ENCODE results near the gene AMPD3. TPM values are rescaled to one million over a fixed set of nuclear protein-coding genes. Genes with fewer than 3 reads are reported as not detected.

AMPD3 gene
- total RNA-seq, 1 experiment from 2014 or later: 17.4 TPM

- no peak overlapping the region for H3K4me2 ChIP-seq
- no peaks in the 10 kb centered on the region for H3K9me3 ChIP-seq (ENCODE audit: insufficient read depth, low read depth)
- TF ChIP-seq EZH2 (IDR thresholded peaks at IDR 0.05; ENCODE audit: low read depth) (no peak), CTCF (conservative IDR thresholded peaks at IDR 0.05) (no peak)
- no peak overlapping the region for H3K4me3 ChIP-seq
- H4K20me1 ChIP-seq (ENCODE audit: insufficient read depth): no peaks in the 10 kb centered on the region
- H3K27ac ChIP-seq: no peak overlapping the region
- H3K4me1 ChIP-seq (replicated peaks; ENCODE audit: insufficient read depth): no peaks in the 10 kb centered on the region
- no TSS peak for BruUV-seq (replicated peaks)
- no peaks in the 10 kb centered on the region for H3K36me3 ChIP-seq (ENCODE audit: low read depth)
- no peak overlapping the region for H2AFZ ChIP-seq
- no peaks in the 10 kb centered on the region for H3K27me3 ChIP-seq (ENCODE audit: insufficient read depth, low read depth)
- no peaks in the 10 kb centered on the region for H3F3A ChIP-seq (ENCODE audit: insufficient read depth, low read depth)
- H3K79me2 ChIP-seq (ENCODE audit: low read depth): no peaks in the 10 kb centered on the region
- ChIA-PET POLR2A (ENCODE audit: unreplicated experiment) (no interaction called here), CTCF (interaction anchor here (0.7 kb wide), 1 partner anchor 317 kb away, joined by 3 read pairs; no protein-coding TSS in a partner anchor)
- intact Hi-C loops (cut with micrococcal nuclease; ENCODE audit: unreplicated experiment): no loop called here
- no peaks in the 10 kb centered on the region for H3K9me2 ChIP-seq (ENCODE audit: insufficient read depth)
- no peak for DNase-seq
Observed at GRCh38 chr11:10418259-10418949, 36.7 kb upstream of the AMPD3 start.

- CTCF ChIA-PET: interaction anchor here (0.7 kb wide), 1 partner anchor 316 kb away, joined by 3 read pairs; no protein-coding TSS in a partner anchor
- H3K27me3 ChIP-seq (ENCODE audit: insufficient read depth, low read depth): no peaks in the 10 kb centered on the region
- intact Hi-C loops (cut with micrococcal nuclease; ENCODE audit: unreplicated experiment): no loop called here
- no peak overlapping the region for H3K27ac ChIP-seq
- H3K4me3 ChIP-seq: no peak overlapping the region
- TF ChIP-seq EZH2 (IDR thresholded peaks at IDR 0.05; ENCODE audit: low read depth) (no peak), CTCF (conservative IDR thresholded peaks at IDR 0.05) (no peak)
- no peaks in the 10 kb centered on the region for H4K20me1 ChIP-seq (ENCODE audit: insufficient read depth)
- H3F3A ChIP-seq (ENCODE audit: insufficient read depth, low read depth): no peaks in the 10 kb centered on the region
- H3K9me3 ChIP-seq (ENCODE audit: insufficient read depth, low read depth): no peaks in the 10 kb centered on the region
- H3K79me2 ChIP-seq (ENCODE audit: low read depth): no peaks in the 10 kb centered on the region
- no peak for DNase-seq
- H3K4me2 ChIP-seq: no peak overlapping the region
- no peaks in the 10 kb centered on the region for H3K9me2 ChIP-seq (ENCODE audit: insufficient read depth)
- POLR2A ChIA-PET (ENCODE audit: unreplicated experiment): no interaction called here
- H3K4me1 ChIP-seq (replicated peaks; ENCODE audit: insufficient read depth): no peaks in the 10 kb centered on the region
- H2AFZ ChIP-seq: no peak overlapping the region
- no peaks in the 10 kb centered on the region for H3K36me3 ChIP-seq (ENCODE audit: low read depth)
- no TSS peak for BruUV-seq (replicated peaks)
Observed at GRCh38 chr11:10418950-10419310, 36.1 kb upstream of the AMPD3 start.

- H4K20me1 ChIP-seq (ENCODE audit: insufficient read depth): no peaks in the 10 kb centered on the region
- no TSS peak for BruUV-seq (replicated peaks)
- intact Hi-C loops (cut with micrococcal nuclease; ENCODE audit: unreplicated experiment): no loop called here
- no peaks in the 10 kb centered on the region for H3K4me1 ChIP-seq (replicated peaks; ENCODE audit: insufficient read depth)
- H3F3A ChIP-seq (ENCODE audit: insufficient read depth, low read depth): no peaks in the 10 kb centered on the region
- POLR2A ChIA-PET (ENCODE audit: unreplicated experiment): interaction anchor here (0.6 kb wide), 1 partner anchor 29 kb away, joined by 21 read pairs; the partner anchor contains the start of gene AMPD3
- H3K4me2 ChIP-seq: no peak overlapping the region
- H3K27me3 ChIP-seq (ENCODE audit: insufficient read depth, low read depth): no peaks in the 10 kb centered on the region
- no peak overlapping the region for H2AFZ ChIP-seq
- no peaks in the 10 kb centered on the region for H3K79me2 ChIP-seq (ENCODE audit: low read depth)
- H3K9me2 ChIP-seq (ENCODE audit: insufficient read depth): no peaks in the 10 kb centered on the region
- no peak for TF ChIP-seq EZH2 (IDR thresholded peaks at IDR 0.05; ENCODE audit: low read depth)
- TF ChIP-seq CTCF (conservative IDR thresholded peaks at IDR 0.05): no peak
- H3K36me3 ChIP-seq (ENCODE audit: low read depth): no peaks in the 10 kb centered on the region
- no peaks in the 10 kb centered on the region for H3K9me3 ChIP-seq (ENCODE audit: insufficient read depth, low read depth)
- H3K4me3 ChIP-seq: no peak overlapping the region
- CTCF ChIA-PET: no interaction called here
- no peak for DNase-seq
- H3K27ac ChIP-seq: no peak overlapping the region
Observed at GRCh38 chr11:10426475-10426874, 28.6 kb upstream of the AMPD3 start.
